ENCODE measurements around the gene NOTCH4.
"Not testable (repeated sequence)": the region's sequence is repeated elsewhere in the genome, so short reads cannot be mapped to it uniquely, and the experiment has no call there.

Gene NOTCH4

DNA sequence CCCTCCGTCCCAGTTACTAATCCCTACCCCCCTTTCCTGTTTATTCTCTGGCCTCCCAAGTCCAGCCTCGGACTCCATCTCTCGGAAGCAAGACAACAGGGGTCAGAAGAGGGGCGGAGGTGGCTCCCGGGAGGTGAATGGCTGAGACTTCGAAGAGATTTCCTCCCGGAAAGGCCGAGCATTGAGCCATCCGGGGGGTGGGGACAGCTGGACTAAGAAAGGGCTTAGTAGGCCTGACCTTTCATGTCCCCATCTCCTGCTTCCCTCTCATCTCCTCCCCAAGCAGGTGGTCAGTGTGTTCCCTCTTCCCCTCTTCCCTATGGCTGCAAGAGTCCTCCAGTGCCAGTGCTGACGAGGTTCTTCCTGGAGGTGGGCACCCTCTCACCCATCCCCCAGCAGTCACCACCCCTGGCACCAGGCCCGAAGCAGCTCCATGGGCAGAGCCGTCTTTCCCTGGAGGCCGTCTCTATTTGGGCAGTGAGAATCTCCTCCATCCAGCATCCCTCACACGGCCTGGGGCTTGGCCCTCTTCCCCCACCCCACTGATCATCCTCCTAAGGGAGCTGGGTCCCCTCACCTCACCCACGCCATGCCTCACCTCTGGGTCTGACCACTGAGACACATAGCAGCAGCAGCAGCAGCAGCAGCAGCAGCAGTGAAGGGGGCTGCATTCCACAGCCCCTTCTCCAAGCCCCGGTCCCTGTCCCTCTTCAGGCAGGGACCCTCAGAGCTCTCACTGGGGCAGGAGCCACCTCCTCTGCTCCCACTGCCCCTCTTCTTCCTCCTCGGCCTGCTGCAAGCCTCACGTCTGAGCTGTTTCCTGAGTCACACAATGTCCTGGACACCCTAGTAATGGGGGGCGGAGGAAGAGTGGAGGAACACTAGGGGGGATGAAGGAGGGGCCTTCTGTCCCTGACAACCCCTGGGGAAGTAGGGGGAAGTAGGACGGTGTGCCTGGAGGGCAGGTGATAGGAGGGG, at the start of gene NOTCH4:
NOTCH4 (minus strand) TSS at position 810 of the 978 bp plus-strand sequence; CDS start at position 671, 139 bp downstream.
- no peak for DNase-seq (ENCODE audit: low read depth in 2 of 3, low spot score in 1 of 3)

DNA sequence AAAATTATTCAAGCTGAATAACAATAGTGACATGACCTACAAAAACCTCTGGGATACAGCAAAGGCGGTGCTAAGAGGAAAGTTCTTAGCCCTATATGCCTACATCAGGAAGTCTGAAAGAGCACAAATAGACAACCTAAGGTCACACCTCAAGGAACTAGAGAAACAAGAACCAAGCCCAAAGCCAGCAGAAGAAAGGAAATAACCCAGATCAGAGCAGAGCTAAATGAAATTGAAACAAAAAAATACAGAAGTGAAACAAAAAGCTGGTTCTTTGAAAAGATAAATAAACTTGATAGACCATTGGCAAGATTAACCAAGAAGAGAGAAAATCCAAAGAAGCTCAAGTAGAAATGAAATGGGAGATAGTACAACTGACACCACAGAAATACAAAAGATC, 47.6 kb upstream of the NOTCH4 start:
- no peak for DNase-seq (ENCODE audit: low read depth in 2 of 3, low spot score in 1 of 3)

DNA sequence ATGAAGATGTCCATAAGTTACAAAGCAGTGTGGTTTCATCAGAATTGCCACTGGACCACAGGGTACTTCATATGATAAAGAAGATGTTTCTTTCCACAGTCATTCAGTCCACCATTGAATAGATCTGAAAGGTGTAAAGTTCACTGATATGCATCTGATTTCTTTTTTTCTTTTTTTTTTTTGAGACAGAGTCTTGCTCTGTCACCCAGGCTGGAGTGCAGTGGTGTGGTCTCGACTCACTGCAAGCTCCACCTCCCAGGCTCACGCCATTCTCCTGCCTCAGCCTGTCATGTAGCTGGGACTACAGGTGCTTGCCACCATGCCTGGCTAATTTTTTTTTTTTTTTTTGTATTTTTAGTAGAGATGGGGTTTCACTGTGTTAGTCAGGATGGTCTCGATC, 44.6 kb upstream of the NOTCH4 start:
- not testable (repeated sequence) for DNase-seq (ENCODE audit: low read depth in 2 of 3, low spot score in 1 of 3)

- no peak for DNase-seq (ENCODE audit: low read depth in 2 of 3, low spot score in 1 of 3)
Observed at GRCh38 chr6:32267035-32267434, 43.2 kb upstream of the NOTCH4 start.

GRCh38 chr6:32257262-32257661, 33.4 kb upstream of the NOTCH4 start:
- not testable (repeated sequence) for DNase-seq (ENCODE audit: low read depth in 2 of 3, low spot score in 1 of 3)

- DNase-seq (ENCODE audit: low read depth in 2 of 3, low spot score in 1 of 3) = peak; percentile 61 to 68 (median 65)
Observed at GRCh38 chr6:32255199-32256153, 31.6 kb upstream of the NOTCH4 start.

DNA sequence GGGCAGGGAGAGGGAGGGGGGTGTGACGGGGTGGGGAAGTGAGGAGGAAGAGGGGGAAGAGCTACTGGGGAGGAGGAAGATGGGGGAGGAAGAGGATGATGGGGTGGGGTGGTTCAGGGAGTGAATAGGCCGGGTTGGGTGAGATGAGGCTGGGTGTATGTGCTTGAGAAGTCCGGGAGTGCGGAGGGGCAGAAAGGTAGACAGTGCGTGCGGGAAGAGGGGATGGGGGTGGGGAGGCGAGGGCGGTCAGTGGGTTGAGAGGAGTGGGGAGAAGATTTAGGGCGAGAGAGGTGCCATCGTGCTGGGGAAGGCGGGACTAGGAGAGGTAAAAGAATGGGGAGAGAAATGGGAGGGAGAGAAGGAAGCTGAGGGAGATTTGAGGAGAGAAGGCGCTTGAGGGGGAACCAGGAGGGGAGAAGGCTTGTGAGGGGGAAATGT, 30.9 kb upstream of the NOTCH4 start:
- DNase-seq (ENCODE audit: low read depth in 2 of 3, low spot score in 1 of 3) = no peak

DNA sequence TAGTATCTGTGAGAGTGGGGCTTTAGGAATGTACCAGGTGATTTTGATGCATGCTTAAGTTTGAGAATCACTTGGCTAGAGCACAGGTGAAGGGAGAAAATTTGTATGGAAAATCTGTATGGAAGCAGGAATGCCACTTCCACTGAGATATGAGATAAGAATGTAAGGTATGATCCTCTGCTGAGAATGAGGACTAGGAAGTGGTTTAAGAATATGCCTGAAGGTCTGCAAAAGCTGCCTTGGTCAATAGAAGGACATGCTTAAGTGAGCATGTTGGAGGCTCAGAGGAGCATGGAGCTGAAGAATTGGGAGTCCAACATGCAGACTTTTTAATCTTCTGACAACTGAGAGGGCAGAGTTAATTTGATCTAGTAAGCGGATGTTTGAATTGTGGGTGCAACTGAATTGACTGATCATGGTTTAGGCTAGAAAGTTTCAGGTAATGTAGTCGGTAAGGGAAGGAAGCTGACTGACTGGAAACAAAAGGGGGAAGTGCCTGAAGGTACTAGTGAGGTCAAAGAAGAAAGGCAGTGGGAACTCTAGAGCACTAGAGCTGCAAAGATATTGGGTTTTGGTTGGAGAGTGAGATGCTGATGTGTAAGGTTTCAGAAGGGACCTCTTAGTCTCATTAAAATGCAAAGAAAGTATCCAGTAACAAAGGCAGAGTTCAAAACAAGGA, 28.6 kb upstream of the NOTCH4 start:
- DNase-seq (ENCODE audit: low read depth in 2 of 3, low spot score in 1 of 3) = no peak

GRCh38 chr6:32249262-32249661, 25.4 kb upstream of the NOTCH4 start:
- no peak for DNase-seq (ENCODE audit: low read depth in 2 of 3, low spot score in 1 of 3)

DNA sequence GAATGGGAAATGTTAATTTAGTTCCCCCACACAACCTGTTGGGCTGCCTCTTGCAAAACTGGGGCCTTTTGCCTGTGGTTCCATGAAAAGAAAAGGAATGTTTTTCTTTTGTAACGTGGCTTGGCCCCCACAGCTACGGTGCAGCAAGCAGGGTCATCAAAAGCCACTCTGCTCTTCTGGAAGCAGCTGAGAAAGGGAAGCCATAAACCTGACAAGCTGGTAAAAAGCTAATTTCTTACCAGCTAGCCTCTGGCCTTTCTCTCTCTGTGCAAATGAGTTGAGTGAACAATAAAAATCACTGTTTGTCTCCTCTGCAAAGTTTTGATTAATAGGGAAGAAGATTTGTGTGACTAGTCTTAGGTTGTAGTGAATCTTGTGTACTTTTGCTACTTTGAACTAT, 23.5 kb upstream of the NOTCH4 start:
- no peak for DNase-seq (ENCODE audit: low read depth in 2 of 3, low spot score in 1 of 3)

DNA sequence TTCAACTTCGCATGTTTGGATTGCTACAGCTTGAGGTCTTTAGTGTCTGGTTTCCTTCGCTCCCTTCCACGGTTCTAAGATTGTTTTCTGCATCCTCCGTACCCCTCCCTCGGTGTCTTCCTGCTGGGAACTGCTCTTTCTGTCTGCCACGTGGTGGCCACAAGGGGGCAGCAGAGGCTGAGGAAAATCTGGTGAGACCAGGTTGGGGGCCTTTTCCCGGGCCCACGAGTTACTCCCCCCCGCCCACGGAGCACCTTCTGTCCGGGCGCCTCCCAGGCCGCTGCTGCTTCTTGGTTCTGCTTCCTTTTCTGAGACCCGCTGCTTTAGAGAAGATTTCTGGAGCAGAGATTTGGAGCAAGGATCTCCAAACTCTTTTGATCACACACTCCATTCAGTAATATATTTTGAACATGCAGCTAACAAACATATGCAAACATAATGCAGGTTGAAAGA, 21.1 kb upstream of the NOTCH4 start:
- DNase-seq (ENCODE audit: low read depth in 2 of 3, low spot score in 1 of 3) = peak; percentile 42 to 66 (median 62)

GRCh38 chr6:32244270-32244669, 20.4 kb upstream of the NOTCH4 start:
- no peak for DNase-seq (ENCODE audit: low read depth in 2 of 3, low spot score in 1 of 3)

DNA sequence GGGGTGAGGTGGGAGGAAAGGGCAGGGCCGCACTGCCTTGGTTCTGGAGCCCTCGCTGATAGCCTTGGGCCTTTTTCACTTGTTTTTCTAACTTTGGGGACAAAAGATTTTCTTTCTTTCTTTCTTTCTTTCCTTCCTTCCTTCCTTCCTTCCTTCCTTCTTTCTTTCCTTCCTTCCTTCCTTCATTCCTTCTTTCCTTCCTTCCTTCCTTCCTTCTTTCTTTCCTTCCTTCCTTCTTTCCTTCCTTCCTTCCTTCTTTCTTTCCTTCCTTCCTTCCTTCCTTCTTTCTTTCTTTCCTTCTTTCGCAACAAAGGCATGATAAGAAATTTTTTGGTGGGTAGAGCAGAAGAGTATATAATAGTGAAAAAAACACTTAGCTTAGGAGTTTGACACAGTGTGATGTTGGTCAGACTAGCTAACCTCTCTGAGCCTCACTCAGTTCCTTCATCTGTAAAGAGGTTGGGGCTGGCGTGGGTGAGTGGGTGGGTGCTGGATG, 18.5 kb upstream of the NOTCH4 start:
- not testable (repeated sequence) for DNase-seq (ENCODE audit: low read depth in 2 of 3, low spot score in 1 of 3)

DNA sequence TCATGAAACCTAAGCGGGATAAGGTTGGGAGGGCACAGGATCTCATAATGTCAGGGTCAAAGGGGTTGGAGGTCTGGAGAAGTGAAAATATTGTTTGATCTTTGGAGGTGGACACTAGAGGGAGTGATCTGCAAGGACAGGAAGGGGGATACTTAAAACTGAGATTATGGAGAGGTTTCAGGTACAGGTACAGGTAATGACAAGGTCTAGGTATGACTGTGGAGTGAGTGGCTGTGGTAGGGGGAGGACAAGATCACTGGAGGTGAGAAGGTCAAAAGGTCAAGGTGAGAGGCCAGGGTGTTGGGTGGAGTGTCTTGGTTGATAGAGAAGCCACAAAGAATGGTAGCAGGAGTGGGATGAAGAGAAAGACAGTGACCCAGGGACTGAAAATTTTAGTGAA, 16.8 kb upstream of the NOTCH4 start:
- no peak for DNase-seq (ENCODE audit: low read depth in 2 of 3, low spot score in 1 of 3)

DNA sequence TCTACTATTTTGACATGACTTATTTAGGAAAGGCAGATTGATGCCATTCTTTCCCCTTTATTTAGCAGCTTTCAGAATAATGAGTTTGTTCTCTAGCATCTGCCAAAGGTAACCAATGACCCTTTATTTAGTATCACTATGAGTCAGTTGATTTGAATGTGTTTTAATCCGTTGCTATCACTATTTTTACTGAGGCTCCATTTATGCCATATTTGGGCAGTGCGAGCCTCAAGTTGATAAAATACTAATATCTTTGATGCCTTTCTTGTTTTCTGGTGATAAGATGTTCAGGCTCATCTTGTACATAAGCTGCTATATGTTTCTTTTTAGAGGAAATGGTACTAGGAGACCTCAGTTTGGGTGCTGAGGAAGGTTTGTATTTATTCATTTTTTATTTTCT, 15.6 kb upstream of the NOTCH4 start:
- DNase-seq (ENCODE audit: low read depth in 2 of 3, low spot score in 1 of 3) = no peak

GRCh38 chr6:32234934-32235333, 11.1 kb upstream of the NOTCH4 start:
- no peak for DNase-seq (ENCODE audit: low read depth in 2 of 3, low spot score in 1 of 3)

- DNase-seq (ENCODE audit: low read depth in 2 of 3, low spot score in 1 of 3) = no peak
Observed at GRCh38 chr6:32226434-32226833, 2.6 kb upstream of the NOTCH4 start.

- no peak for DNase-seq (ENCODE audit: low read depth in 2 of 3, low spot score in 1 of 3)
Observed at GRCh38 chr6:32224696-32225095, 829 bp upstream of the NOTCH4 start.

DNA sequence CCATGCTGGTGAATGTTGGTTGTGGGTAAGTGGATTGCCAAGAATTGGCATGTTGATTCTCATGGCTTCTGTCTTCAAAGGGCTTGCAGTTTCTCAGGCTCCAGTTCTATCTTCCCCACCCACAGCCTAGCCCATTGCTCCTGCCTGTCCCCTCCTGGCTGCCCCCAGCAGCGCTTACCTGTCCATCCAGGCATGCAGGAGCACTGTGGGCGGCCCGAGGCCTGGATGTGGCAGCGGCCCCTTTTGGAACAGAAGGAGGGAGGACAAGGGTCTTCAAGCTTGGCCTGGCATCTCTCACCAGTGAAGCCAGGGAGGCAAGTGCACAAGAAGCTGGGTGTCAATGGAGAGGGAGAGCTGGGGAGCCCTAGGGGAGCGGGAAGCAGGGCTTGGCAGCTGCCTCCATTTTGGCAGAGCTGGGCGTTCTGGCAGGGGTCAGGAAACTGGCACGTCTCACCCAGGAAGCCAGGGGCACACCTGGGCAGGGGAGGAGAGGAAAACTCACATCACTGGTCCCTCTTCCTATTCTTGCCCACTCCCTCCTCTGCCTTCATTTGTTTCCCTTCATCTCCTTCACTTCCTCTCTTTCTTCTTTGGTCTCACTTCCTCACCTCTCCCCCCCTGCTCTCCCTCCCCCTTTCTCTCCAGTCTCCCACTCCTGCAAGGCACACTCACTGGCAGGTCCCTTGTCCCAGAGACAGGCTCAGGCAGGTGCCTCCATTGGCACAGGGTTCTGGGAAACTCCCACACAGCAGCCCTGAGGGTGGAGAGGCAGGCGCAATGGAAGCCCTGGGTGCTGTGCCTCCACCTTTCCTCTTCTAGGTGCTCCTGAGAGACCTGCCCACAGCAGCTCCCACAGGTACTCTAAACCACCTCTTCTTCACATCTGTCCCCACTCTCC, 1.3 kb downstream of the NOTCH4 start:
- DNase-seq (ENCODE audit: low read depth in 2 of 3, low spot score in 1 of 3) = no peak

GRCh38 chr6:32220021-32220420, 3.8 kb downstream of the NOTCH4 start:
- DNase-seq (ENCODE audit: low read depth in 2 of 3, low spot score in 1 of 3) = no peak
